H1 (cell line): ENCODE data around the gene CACNA1G. TPM values are rescaled to one million over a fixed set of nuclear protein-coding genes. Genes with fewer than 3 reads are reported as not detected.
A peak's percentile ranks its signal among the peaks of the same experiment; 100 is the strongest.

Source experiments
- CTCF ChIA-PET: fragments of 300-600 bp; sonication (Branson Sonifier 250); formaldehyde crosslinking; loops from one replicate; lab custom pipeline; 2021; ENCODE audit not compliant: partially characterized antibody; lab: Charles Lee
- POLR2A ChIA-PET: fragments of 300-600 bp; sonication (Branson Sonifier 250); formaldehyde crosslinking; loops from one replicate; lab custom pipeline; 2021; ENCODE audit warnings: inconsistent platforms; ENCODE audit not compliant: partially characterized antibody; lab: Charles Lee
- DNase-seq, 2 experiments: peaks; one replicate each; pipeline versions ENCODE4 v3.0.0 to v3.0.0-alpha.2; 2010 to 2022; ENCODE audit warnings: low spot score in 2 of 2, low read depth in 1 of 2, mixed read lengths in 1 of 2
- FAIRE-seq: peaks from 2 replicates; lab custom pipeline; 2011; peaks lifted over from hg19 to GRCh38; lab: Jason Lieb, UNC
- H2AFZ ChIP-seq: 2 replicates; pipeline ENCODE4 v1.8.1; 2012; ENCODE audit warnings: low read length, inconsistent platforms
- H2AK5ac ChIP-seq: 2 replicates; pipeline ENCODE4 v1.6.1; 2013; ENCODE audit warnings: low read depth, low read length
- H2BK120ac ChIP-seq: replicated peaks from 2 replicates; pipeline ENCODE3; 2013; ENCODE audit warnings: low read depth, low read length, inconsistent platforms
- H2BK12ac ChIP-seq: 2 replicates; pipeline ENCODE4 v1.6.1; 2013; ENCODE audit warnings: low read depth, low read length
- H2BK15ac ChIP-seq: 2 replicates; pipeline ENCODE4 v1.6.1; 2013; ENCODE audit warnings: low read length
- H2BK20ac ChIP-seq: 2 replicates; pipeline ENCODE4 v1.6.1; 2013; ENCODE audit warnings: low read length
- H2BK5ac ChIP-seq: 2 replicates; pipeline ENCODE4 v1.6.1; 2013; ENCODE audit warnings: low read depth, low read length
- H3K14ac ChIP-seq: 2 replicates; pipeline ENCODE4 v1.6.1; 2013; ENCODE audit warnings: inconsistent platforms; ENCODE audit not compliant: insufficient read length
- H3K18ac ChIP-seq: 2 replicates; pipeline ENCODE4 v1.6.1; 2013; ENCODE audit warnings: low read length; ENCODE audit errors: extremely low read depth
- H3K23ac ChIP-seq: 2 replicates; pipeline ENCODE4 v1.6.1; 2013; ENCODE audit warnings: inconsistent platforms; ENCODE audit not compliant: insufficient read length
- H3K23me2 ChIP-seq: 2 replicates; pipeline ENCODE4 v1.6.1; 2013; ENCODE audit warnings: low read depth, low read length
- H3K27ac ChIP-seq: 2 replicates; pipeline ENCODE4 v1.6.1; 2011; ENCODE audit warnings: low read depth, low read length, inconsistent platforms
- H3K27me3 ChIP-seq, 4 experiments: replicated peaks in 1 of 4; 1 replicate in 1 of 4; 2 replicates in 3 of 4; pipeline versions ENCODE4 v1.6.1 to v1.8.1; 2011 to 2013; ENCODE audit warnings: low read length in 3 of 4, mild to moderate bottlenecking in 3 of 4, inconsistent platforms in 2 of 4, mixed read lengths in 2 of 4, moderate library complexity in 1 of 4; ENCODE audit not compliant: control insufficient read depth in 3 of 4, insufficient read depth in 3 of 4; ENCODE audit errors: extremely low read depth in 1 of 4
- H3K36me3 ChIP-seq, 4 experiments: 2 replicates each; pipeline versions ENCODE4 v1.6.1 to v1.8.1; 2011 to 2013; ENCODE audit warnings: mild to moderate bottlenecking in 4 of 4, low read length in 3 of 4, moderate library complexity in 2 of 4, control low read depth in 1 of 4, inconsistent platforms in 1 of 4; ENCODE audit not compliant: insufficient read depth in 4 of 4, control insufficient read depth in 2 of 4
- H3K4ac ChIP-seq: replicated peaks from 2 replicates; pipeline ENCODE3; 2013; ENCODE audit warnings: low read length, low read depth, mixed read lengths, inconsistent platforms; ENCODE audit not compliant: insufficient read length
- H3K4me1 ChIP-seq, 4 experiments: replicated peaks in 1 of 4; 1 replicate in 1 of 4; 2 replicates in 3 of 4; pipeline versions ENCODE4 v1.6.1 to v1.8.1; 2011 to 2013; ENCODE audit warnings: low read length in 3 of 4, inconsistent platforms in 2 of 4, mixed read lengths in 1 of 4; ENCODE audit not compliant: insufficient read depth in 4 of 4, control insufficient read depth in 3 of 4
- H3K4me2 ChIP-seq, 2 experiments: 2 replicates each; pipeline versions ENCODE4 v1.6.1 to v1.8.1; 2011 to 2013; ENCODE audit warnings: low read depth in 2 of 2, low read length in 2 of 2, control low read depth in 1 of 2, inconsistent platforms in 1 of 2, mild to moderate bottlenecking in 1 of 2; ENCODE audit not compliant: insufficient read depth in 1 of 2
- H3K4me3 ChIP-seq, 4 experiments: fragments of 200-600, 300-600 bp in 1 of 4; sonication (generic), shearing (Covaris generic), sonication (Bioruptor Twin) in 1 of 4; 2 replicates each; pipeline versions ENCODE4 v1.5.1 to v1.8.1; 2011 to 2016; ENCODE audit warnings: low read length in 4 of 4, low read depth in 3 of 4, control low read depth in 2 of 4, inconsistent platforms in 2 of 4, mild to moderate bottlenecking in 2 of 4, mixed read lengths in 1 of 4, moderate library complexity in 1 of 4; ENCODE audit not compliant: insufficient read depth in 2 of 4; ENCODE audit errors: extremely low read depth in 1 of 4
- H3K56ac ChIP-seq: replicated peaks from 2 replicates; pipeline ENCODE3; 2013; ENCODE audit warnings: low read depth, mild to moderate bottlenecking, mixed read lengths, low read length, inconsistent platforms; ENCODE audit not compliant: insufficient read length
- H3K79me1 ChIP-seq: 2 replicates; pipeline ENCODE4 v1.6.1; 2013; ENCODE audit warnings: low read depth, low read length, control low read depth
- H3K79me2 ChIP-seq, 2 experiments: 2 replicates each; pipeline versions ENCODE4 v1.6.1 to v1.8.1; 2012 to 2013; ENCODE audit warnings: low read length in 2 of 2, mild to moderate bottlenecking in 2 of 2, inconsistent platforms in 1 of 2; ENCODE audit not compliant: insufficient read depth in 2 of 2, control insufficient read depth in 1 of 2
- H3K9ac ChIP-seq, 4 experiments: replicated peaks in 1 of 4; 1 replicate in 1 of 4; 2 replicates in 3 of 4; pipeline versions ENCODE4 v1.6.1 to v1.8.1; 2011 to 2013; ENCODE audit warnings: low read depth in 3 of 4, low read length in 3 of 4, control low read depth in 2 of 4, mild to moderate bottlenecking in 2 of 4, moderate library complexity in 2 of 4, inconsistent platforms in 1 of 4; ENCODE audit errors: extremely low read depth in 1 of 4
- H3K9me3 ChIP-seq, 2 experiments: 2 replicates each; pipeline versions ENCODE4 v1.6.1 to v1.8.1; 2012 to 2013; ENCODE audit warnings: mild to moderate bottlenecking in 2 of 2, moderate library complexity in 2 of 2, control low read depth in 1 of 2, inconsistent platforms in 1 of 2, low read depth in 1 of 2, low read length in 1 of 2, mixed read lengths in 1 of 2; ENCODE audit not compliant: insufficient read depth in 2 of 2
- H4K20me1 ChIP-seq, 2 experiments: replicated peaks in 1 of 2; 2 replicates each; pipeline versions ENCODE3 to v1.8.1; 2011 to 2013; ENCODE audit warnings: inconsistent platforms in 2 of 2, low read length in 2 of 2, mild to moderate bottlenecking in 1 of 2; ENCODE audit not compliant: insufficient read depth in 2 of 2, control insufficient read depth in 1 of 2
- H4K5ac ChIP-seq: 2 replicates; pipeline ENCODE4 v1.6.1; 2013; ENCODE audit warnings: low read length, low read depth, mixed read lengths, inconsistent platforms; ENCODE audit not compliant: insufficient read length
- H4K8ac ChIP-seq: 2 replicates; pipeline ENCODE4 v1.8.0; 2013; ENCODE audit warnings: mild to moderate bottlenecking, moderate library complexity, low read length, inconsistent platforms; ENCODE audit not compliant: insufficient read depth; ENCODE audit errors: extremely low read depth
- H4K91ac ChIP-seq: replicated peaks from 2 replicates; pipeline ENCODE3; 2013; ENCODE audit warnings: low read length, mixed read lengths, inconsistent platforms; ENCODE audit not compliant: insufficient read length
- NANOG ChIP-seq: IDR thresholded peaks from 2 replicates; pipeline ENCODE4 v1.6.1; 2011; ENCODE audit warnings: low read length, low read depth, mild to moderate bottlenecking, inconsistent platforms; ENCODE audit not compliant: insufficient read depth, poor library complexity, severe bottlenecking
- RFX5 ChIP-seq: IDR thresholded peaks from 2 replicates; pipeline ENCODE4 v1.6.1; 2011; ENCODE audit warnings: low read depth, low read length, improper control_type of control experiment, borderline replicate concordance
- SAP30 ChIP-seq: fragments of 300-600 bp; sonication (generic); IDR thresholded peaks from 2 replicates; pipeline ENCODE4 v1.7.1; 2012; ENCODE audit warnings: low read length, moderate library complexity, mild to moderate bottlenecking, inconsistent platforms; ENCODE audit not compliant: insufficient read depth, insufficient replicate concordance
- TBP ChIP-seq: IDR thresholded peaks from 2 replicates; pipeline ENCODE4 v1.6.1; 2011; ENCODE audit warnings: low read depth, low read length, improper control_type of control experiment
- WGBS, 2 experiments: shearing (Covaris generic) in 1 of 2; methylation state at CpG; one replicate each; pipeline versions ENCODE4 v1.1.6 to v1.1.7; 2013 to 2015; ENCODE audit warnings: low lambda C conversion rate in 2 of 2, mixed read lengths in 2 of 2, inconsistent platforms in 1 of 2, low coverage in 1 of 2, missing lambda C conversion rate in 1 of 2; ENCODE audit not compliant: insufficient replicate concordance in 2 of 2, insufficient coverage in 1 of 2, insufficient read length in 1 of 2; ENCODE audit errors: extremely low coverage in 1 of 2, missing lambda C conversion rate in 1 of 2; 5-methylcytosine and 5-hydroxymethylcytosine counted together
- polyA plus RNA-seq, 7 experiments: library from polyadenylated mRNA; depleted of rRNA in 3 of 7; stranded (reverse) in 5 of 7; unstranded in 2 of 7; fragments of >200 nt in 5 of 7; fragments of 200-250 nt in 2 of 7; gene quantifications; 1 replicate in 5 of 7; 2 replicates in 1 of 7; 4 replicates in 1 of 7; pipeline versions ENCODE4 v1.2.1 to v1.2.3, GENCODE V29; 2011 to 2013; ENCODE audit warnings: missing spikeins in 2 of 7, mixed read lengths in 2 of 7
- total RNA-seq: library from RNA; stranded (reverse); fragmentation: NEBNext Ultra II Directional; extraction: Animal tissue kit (Norgen Biotek cat#: 25700); gene quantifications from 2 replicates; pipeline ENCODE4 v1.2.1, GENCODE V29; 2021

CACNA1G gene
- total and polyA plus RNA-seq, 2 of the 8 experiments (the other 6 are each of a cell fraction or from before 2014, with no cell fraction given) = 2.9 to 4.9 TPM

DNA sequence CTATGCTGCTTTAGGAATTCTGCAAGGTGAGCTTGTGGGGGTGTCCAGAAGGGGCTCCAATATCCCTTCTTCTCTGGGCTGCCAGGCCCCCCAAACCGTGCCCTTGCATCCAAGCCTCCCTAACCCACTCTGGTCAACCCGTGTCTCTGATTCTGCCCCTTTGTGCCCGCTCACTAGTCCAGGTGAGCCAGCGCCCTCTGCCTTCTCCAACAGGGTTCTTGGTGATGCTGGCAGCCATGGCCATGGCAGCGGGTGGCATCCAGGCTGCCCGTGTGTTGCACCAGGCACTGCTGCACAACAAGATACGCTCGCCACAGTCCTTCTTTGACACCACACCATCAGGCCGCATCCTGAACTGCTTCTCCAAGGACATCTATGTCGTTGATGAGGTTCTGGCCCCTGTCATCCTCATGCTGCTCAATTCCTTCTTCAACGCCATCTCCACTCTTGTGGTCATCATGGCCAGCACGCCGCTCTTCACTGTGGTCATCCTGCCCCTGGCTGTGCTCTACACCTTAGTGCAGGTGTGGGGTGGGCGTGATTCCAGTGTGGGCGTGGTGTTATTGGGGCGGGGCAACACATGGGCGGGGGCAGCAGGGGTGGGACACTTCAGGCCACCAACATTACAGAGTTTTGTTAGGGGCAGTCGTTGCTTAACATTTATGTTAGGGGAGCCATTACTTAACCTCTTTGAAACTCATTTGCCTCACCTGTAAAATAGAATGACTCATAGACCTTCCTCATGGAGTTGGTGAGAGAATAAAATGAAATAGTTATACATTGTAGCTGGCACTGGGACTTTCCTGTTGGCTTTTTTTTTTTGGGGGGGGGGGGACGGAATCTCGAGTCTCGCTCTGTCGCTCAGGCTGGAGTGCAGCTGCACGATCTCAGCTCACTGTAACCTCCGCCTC is 115.8 kb downstream of the CACNA1G start:
- H3K27ac ChIP-seq = no peak overlapping the region
- WGBS, 2 experiments = 85% methylated on average over 23 of the region's 24 CpGs; no CpG with 5 or more reads in 1 of the 2 experiments
- H3K23me2 ChIP-seq = no peaks in the 10 kb centered on the region
- H3K23ac ChIP-seq = no peak overlapping the region
- H2BK120ac ChIP-seq = no peak overlapping the region
- CTCF ChIA-PET = interaction anchor here (0.7 to 5.3 kb wide), 7 partner anchors 15 to 128 kb away, joined by 3 to 23 read pairs (median 3); no protein-coding TSS in a partner anchor
- H3K14ac ChIP-seq = no peak overlapping the region
- no peak overlapping the region for H2AFZ ChIP-seq
- no peak overlapping the region for H2BK5ac ChIP-seq
- TF ChIP-seq NANOG (no peak), SAP30 (no peak), TBP (no peak), RFX5 (no peak)
- no peaks in the 10 kb centered on the region for H3K9me3 ChIP-seq
- H4K8ac ChIP-seq = no peak overlapping the region
- DNase-seq (no peak), FAIRE-seq (no peak)
- H3K79me2 ChIP-seq = no peaks in the 10 kb centered on the region
- H3K4me2 ChIP-seq = no peak overlapping the region
- no peaks in the 10 kb centered on the region for H3K36me3 ChIP-seq
- H2BK12ac ChIP-seq = peak overlapping the region; percentile 39; the same call in 1 of the 2 replicates
- no peaks in the 10 kb centered on the region for H4K20me1 ChIP-seq
- H3K4me3 ChIP-seq = no peak overlapping the region
- H3K9ac ChIP-seq = no peak overlapping the region
- H3K79me1 ChIP-seq = no peaks in the 10 kb centered on the region
- no peak overlapping the region for H3K18ac ChIP-seq
- H3K27me3 ChIP-seq = no peaks in the 10 kb centered on the region
- no peak overlapping the region for H3K56ac ChIP-seq
- no peak overlapping the region for H2BK15ac ChIP-seq
- no peak overlapping the region for H4K5ac ChIP-seq
- H4K91ac ChIP-seq = no peak overlapping the region
- H2AK5ac ChIP-seq = no peak overlapping the region
- no peak overlapping the region for H3K4ac ChIP-seq
- no peak overlapping the region for H2BK20ac ChIP-seq
- POLR2A ChIA-PET = no interaction called here
- no peaks in the 10 kb centered on the region for H3K4me1 ChIP-seq
